ENCODE measurements around the gene SERPINB8.

The SERPINB8 gene

GRCh38 chr18:63961435-63961980, 8.4 kb upstream of the SERPINB8 start:
- TF ChIP-seq EZH2 (IDR thresholded peaks at IDR 0.05) (no peak), FOXP2 (optimal IDR thresholded peaks at IDR 0.05; ENCODE audit: control extremely low read depth, extremely low read length, insufficient read depth) (no peak), POLR2AphosphoS5 (IDR thresholded peaks at IDR 0.05; ENCODE audit: borderline replicate concordance, low read depth, low read length) (no peak)

GRCh38 chr18:63962137-63962536, 7.7 kb upstream of the SERPINB8 start:
- Histone ChIP-seq H3K9ac (ENCODE audit: insufficient read length) (no peak overlapping the region), H3K27ac (no peak overlapping the region), H3K4me3 (no peak overlapping the region), H3K9me3 (ENCODE audit: low read depth, low read length) (no peaks in the 10 kb centered on the region), H3K36me3 (ENCODE audit: insufficient read depth, low read length) (peaks cover 49% of the 10 kb centered on the region; the same call in 1 of the 2 replicates)
- no peak for DNase-seq (ENCODE audit: low read depth, low spot score)
- no peak for TF ChIP-seq POLR2AphosphoS5 (IDR thresholded peaks at IDR 0.05; ENCODE audit: borderline replicate concordance, low read depth, low read length)
- no peak for TF ChIP-seq EZH2 (IDR thresholded peaks at IDR 0.05)
- no peak for TF ChIP-seq FOXP2 (optimal IDR thresholded peaks at IDR 0.05; ENCODE audit: control extremely low read depth, extremely low read length, insufficient read depth)

More at GRCh38 chr18:63961435-63961980, 8.4 kb upstream of the SERPINB8 start:
- Histone ChIP-seq H3K27ac (no peak overlapping the region), H3K4me3 (no peak overlapping the region), H3K9ac (ENCODE audit: insufficient read length) (no peak overlapping the region), H3K9me3 (ENCODE audit: low read depth, low read length) (no peaks in the 10 kb centered on the region), H3K36me3 (ENCODE audit: insufficient read depth, low read length) (peaks cover 54% of the 10 kb centered on the region; the same call in 1 of the 2 replicates)
- DNase-seq (ENCODE audit: low read depth, low spot score) = no peak

- DNase-seq (ENCODE audit: low read depth, low spot score) = no peak
- no peak overlapping the region for H3K27ac ChIP-seq
- H3K36me3 ChIP-seq (ENCODE audit: insufficient read depth, low read length) = peaks cover 45% of the 10 kb centered on the region; the same call in 1 of the 2 replicates
- H3K9ac ChIP-seq (ENCODE audit: insufficient read length) = no peak overlapping the region
- no peak overlapping the region for H3K4me3 ChIP-seq
- TF ChIP-seq POLR2AphosphoS5 (IDR thresholded peaks at IDR 0.05; ENCODE audit: borderline replicate concordance, low read depth, low read length) (no peak), FOXP2 (optimal IDR thresholded peaks at IDR 0.05; ENCODE audit: control extremely low read depth, extremely low read length, insufficient read depth) (no peak), EZH2 (IDR thresholded peaks at IDR 0.05) (no peak)
- no peaks in the 10 kb centered on the region for H3K9me3 ChIP-seq (ENCODE audit: low read depth, low read length)
These were observed 6.1 kb upstream of the SERPINB8 start for GRCh38 chr18:63963615-63964256.

- TF ChIP-seq EZH2 (IDR thresholded peaks at IDR 0.05) (no peak), FOXP2 (optimal IDR thresholded peaks at IDR 0.05; ENCODE audit: control extremely low read depth, extremely low read length, insufficient read depth) (no peak), POLR2AphosphoS5 (IDR thresholded peaks at IDR 0.05; ENCODE audit: borderline replicate concordance, low read depth, low read length) (no peak)
- no peak overlapping the region for H3K27ac ChIP-seq
These were observed 5.0 kb upstream of the SERPINB8 start for GRCh38 chr18:63964908-63965307.

GRCh38 chr18:63965716-63966330, 4.1 kb upstream of the SERPINB8 start:
- no peak for TF ChIP-seq POLR2AphosphoS5 (IDR thresholded peaks at IDR 0.05; ENCODE audit: borderline replicate concordance, low read depth, low read length)
- no peak for TF ChIP-seq FOXP2 (optimal IDR thresholded peaks at IDR 0.05; ENCODE audit: control extremely low read depth, extremely low read length, insufficient read depth)
- TF ChIP-seq EZH2 (IDR thresholded peaks at IDR 0.05) = no peak
- Histone ChIP-seq H3K4me3 (no peak overlapping the region), H3K9ac (ENCODE audit: insufficient read length) (no peak overlapping the region), H3K36me3 (ENCODE audit: insufficient read depth, low read length) (peaks cover 30% of the 10 kb centered on the region; the same call in 1 of the 2 replicates), H3K27ac (peak overlapping the region; percentile 36; the same call in 1 of the 2 replicates), H3K9me3 (ENCODE audit: low read depth, low read length) (no peaks in the 10 kb centered on the region)
- DNase-seq (ENCODE audit: low read depth, low spot score) = no peak

More at GRCh38 chr18:63964908-63965307, 5.0 kb upstream of the SERPINB8 start:
- Histone ChIP-seq H3K9me3 (ENCODE audit: low read depth, low read length) (no peaks in the 10 kb centered on the region), H3K4me3 (no peak overlapping the region), H3K9ac (ENCODE audit: insufficient read length) (no peak overlapping the region), H3K36me3 (ENCODE audit: insufficient read depth, low read length) (peaks cover 37% of the 10 kb centered on the region; the same call in 1 of the 2 replicates)
- DNase-seq (ENCODE audit: low read depth, low spot score) = no peak

- TF ChIP-seq EZH2 (IDR thresholded peaks at IDR 0.05) (no peak), POLR2AphosphoS5 (IDR thresholded peaks at IDR 0.05; ENCODE audit: borderline replicate concordance, low read depth, low read length) (no peak), FOXP2 (optimal IDR thresholded peaks at IDR 0.05; ENCODE audit: control extremely low read depth, extremely low read length, insufficient read depth) (no peak)
- Histone ChIP-seq H3K9ac (ENCODE audit: insufficient read length) (peak overlapping the region; percentile 70), H3K36me3 (ENCODE audit: insufficient read depth, low read length) (peaks cover 6% of the 10 kb centered on the region), H3K9me3 (ENCODE audit: low read depth, low read length) (no peaks in the 10 kb centered on the region), H3K4me3 (peak overlapping the region; percentile 91), H3K27ac (peak overlapping the region; percentile 99)
- DNase-seq (ENCODE audit: low read depth, low spot score) = no peak
These were observed 926 bp downstream of the SERPINB8 start for GRCh38 chr18:63970809-63971205.

GRCh38 chr18:63971320-63972001, 1.6 kb downstream of the SERPINB8 start:
- peak overlapping the region; percentile 91 for H3K4me3 ChIP-seq
- H3K9ac ChIP-seq (ENCODE audit: insufficient read length) = peak overlapping the region; percentile 70
- H3K27ac ChIP-seq = peak overlapping the region; percentile 99
- H3K36me3 ChIP-seq (ENCODE audit: insufficient read depth, low read length) = peaks cover 6% of the 10 kb centered on the region
- no peaks in the 10 kb centered on the region for H3K9me3 ChIP-seq (ENCODE audit: low read depth, low read length)
- DNase-seq (ENCODE audit: low read depth, low spot score) = no peak
- TF ChIP-seq EZH2 (IDR thresholded peaks at IDR 0.05) = no peak
- TF ChIP-seq POLR2AphosphoS5 (IDR thresholded peaks at IDR 0.05; ENCODE audit: borderline replicate concordance, low read depth, low read length) = no peak
- TF ChIP-seq FOXP2 (optimal IDR thresholded peaks at IDR 0.05; ENCODE audit: control extremely low read depth, extremely low read length, insufficient read depth) = no peak

GRCh38 chr18:63972002-63972376, 2.1 kb downstream of the SERPINB8 start:
- TF ChIP-seq FOXP2 (optimal IDR thresholded peaks at IDR 0.05; ENCODE audit: control extremely low read depth, extremely low read length, insufficient read depth) (no peak), POLR2AphosphoS5 (IDR thresholded peaks at IDR 0.05; ENCODE audit: borderline replicate concordance, low read depth, low read length) (no peak), EZH2 (IDR thresholded peaks at IDR 0.05) (no peak)
- DNase-seq (ENCODE audit: low read depth, low spot score) = no peak
- Histone ChIP-seq H3K27ac (peak overlapping the region; percentile 99), H3K9me3 (ENCODE audit: low read depth, low read length) (no peaks in the 10 kb centered on the region), H3K4me3 (no peak overlapping the region), H3K36me3 (ENCODE audit: insufficient read depth, low read length) (peaks cover 6% of the 10 kb centered on the region), H3K9ac (ENCODE audit: insufficient read length) (no peak overlapping the region)
